NCI-H2107 treated with DMSO at 0.1 percent for 48 hours (cell line): ENCODE results near the gene SPIRE1.
"Not testable (repeated sequence)": the region's sequence is repeated elsewhere in the genome, so short reads cannot be mapped to it uniquely, and the experiment has no call there.

Experiments used
- DNase-seq: peaks from one replicate; lab custom pipeline; 2025; ENCODE audit not compliant: unreplicated experiment; lab: John Stamatoyannopoulos, UW

The SPIRE1 gene

DNA sequence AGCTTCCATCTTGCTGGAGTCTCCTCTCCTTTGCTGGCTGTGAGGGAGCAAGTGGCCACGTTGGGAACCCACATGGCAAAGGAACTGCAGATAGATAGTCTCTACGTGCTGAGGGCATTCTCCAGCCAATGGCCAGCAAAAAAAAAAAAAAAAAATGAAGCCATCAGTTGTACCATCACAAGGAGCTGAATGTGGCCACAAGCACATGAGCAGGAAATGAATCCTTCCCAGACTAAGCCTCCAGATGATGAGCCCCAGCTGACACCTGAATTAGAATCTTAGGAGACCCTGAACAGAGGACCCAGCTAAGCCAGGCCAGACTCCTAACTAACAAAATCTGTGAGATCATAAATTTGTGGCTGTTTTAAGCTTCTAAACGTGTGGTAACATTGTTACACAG is 57.9 kb downstream of the SPIRE1 start:
- DNase-seq = no peak

DNA sequence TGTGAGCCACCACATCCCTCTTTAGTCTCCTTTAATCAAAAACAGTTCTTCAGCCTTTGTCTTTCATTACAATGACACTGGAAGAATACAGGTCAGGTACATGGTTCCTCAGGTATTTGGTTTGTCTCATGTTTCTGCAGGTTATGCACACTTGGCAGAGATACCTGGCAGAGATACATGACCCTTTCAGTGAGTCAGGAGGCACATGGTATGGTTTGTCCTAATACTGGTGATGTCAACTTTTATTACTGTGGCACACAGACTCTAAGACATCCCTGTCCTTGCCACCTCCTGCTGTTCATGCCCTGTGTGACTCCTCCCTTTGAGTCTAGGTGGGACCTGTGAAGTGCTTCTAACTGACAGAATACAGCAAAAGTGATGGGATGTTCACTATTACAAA is 58.4 kb downstream of the SPIRE1 start:
- no peak for DNase-seq

DNA sequence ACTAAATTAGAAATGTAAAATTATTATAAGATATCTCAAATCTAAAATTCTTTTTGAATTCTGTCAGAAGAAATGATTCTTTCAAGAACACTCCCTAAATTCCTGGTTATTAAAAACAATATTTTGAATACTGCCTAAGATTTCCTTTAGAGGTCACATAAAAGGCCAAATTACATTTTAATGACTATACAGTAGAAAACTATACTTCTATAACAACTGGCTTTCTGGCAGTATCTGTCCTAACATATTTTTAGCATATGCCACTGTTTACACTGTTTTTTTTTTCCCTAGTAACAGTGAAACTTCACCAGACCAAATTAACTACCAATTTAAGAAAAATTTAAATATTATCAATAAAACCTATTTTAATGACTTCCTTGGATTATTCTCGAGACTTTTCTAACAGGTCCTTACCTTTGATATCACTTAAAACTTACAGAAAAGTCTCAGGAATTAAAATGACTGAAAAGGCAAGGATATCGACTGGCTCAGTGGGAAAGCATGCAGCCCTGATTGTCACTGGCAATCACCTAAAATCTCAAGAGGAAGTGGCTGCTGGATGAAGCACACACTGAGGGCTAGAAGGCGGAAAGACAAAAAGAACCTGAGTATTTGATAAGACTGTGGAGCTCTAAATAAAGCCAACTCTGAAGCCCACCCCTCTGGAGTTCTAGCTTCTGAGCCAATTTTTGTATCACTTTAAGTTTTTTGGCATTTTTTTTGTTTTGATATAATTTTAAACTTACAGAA is 59.6 kb downstream of the SPIRE1 start:
- DNase-seq = no peak

DNA sequence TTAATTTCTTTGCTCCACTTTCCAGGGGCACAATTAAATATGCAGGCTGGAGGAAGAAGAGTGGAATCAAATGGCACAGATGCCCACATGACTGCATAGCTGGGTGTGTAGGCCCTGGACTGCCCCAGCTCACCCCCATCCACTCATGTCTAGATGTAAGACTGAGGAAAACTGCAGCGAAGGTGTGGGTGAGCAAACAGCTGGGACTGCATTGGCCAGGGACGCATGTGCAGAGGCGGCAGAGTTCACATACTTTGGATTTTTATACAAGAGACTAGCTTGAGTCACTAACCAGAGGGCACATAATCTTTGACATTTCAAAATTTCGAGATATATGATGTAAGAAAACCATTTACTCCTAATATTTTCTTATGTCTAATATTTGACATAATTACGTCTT is 60.1 kb downstream of the SPIRE1 start:
- no peak for DNase-seq

DNA sequence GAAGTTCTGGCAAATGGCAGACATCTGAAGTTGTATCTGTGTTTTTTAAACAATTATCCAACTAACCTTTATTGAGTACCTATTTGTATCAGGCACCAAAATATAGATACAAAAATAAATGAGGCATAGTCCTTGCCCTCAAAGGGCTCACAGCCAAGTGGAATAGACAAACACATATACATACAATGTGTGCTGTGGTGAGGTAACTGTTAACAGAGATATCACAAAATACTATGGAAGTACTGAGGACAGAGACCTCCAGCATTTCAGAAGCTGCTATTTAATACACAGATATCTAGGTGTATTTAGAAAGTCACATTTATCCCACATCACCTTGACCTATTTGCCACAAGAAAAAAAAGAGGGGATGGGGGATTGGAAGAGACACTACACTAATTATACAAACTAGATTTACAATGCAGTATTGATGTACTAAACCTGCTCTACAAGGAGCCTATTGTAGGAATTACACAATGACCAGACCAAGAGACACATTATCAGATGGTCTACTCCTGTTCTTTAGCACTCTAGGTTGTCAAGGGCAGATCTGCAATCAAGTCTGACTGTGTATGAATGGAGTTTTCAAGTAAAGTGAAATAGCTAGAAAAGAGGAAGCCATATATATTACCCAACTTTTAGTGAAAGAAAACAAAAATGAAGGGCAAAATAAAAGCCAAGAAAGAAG is 62.2 kb downstream of the SPIRE1 start:
- no peak for DNase-seq

DNA sequence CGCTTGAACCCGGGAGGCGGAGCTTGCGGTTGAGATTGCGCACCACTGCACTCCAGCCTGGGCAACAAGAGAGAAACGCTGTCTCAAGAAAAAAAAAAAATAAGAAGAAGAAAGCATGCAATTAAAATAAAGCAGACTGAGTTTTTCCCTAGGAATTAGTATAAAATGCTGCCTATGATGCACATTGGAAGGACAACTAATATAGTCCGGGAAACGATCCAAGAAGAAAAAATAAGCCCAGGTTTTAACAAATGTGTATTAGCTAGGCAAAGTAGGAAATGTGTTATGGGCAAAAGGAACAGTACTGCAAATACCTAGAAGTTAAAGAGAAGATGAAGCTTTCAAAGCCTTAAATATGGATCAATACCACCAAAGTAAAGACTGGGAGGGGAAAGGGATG is 64.0 kb downstream of the SPIRE1 start:
- DNase-seq = no peak

DNA sequence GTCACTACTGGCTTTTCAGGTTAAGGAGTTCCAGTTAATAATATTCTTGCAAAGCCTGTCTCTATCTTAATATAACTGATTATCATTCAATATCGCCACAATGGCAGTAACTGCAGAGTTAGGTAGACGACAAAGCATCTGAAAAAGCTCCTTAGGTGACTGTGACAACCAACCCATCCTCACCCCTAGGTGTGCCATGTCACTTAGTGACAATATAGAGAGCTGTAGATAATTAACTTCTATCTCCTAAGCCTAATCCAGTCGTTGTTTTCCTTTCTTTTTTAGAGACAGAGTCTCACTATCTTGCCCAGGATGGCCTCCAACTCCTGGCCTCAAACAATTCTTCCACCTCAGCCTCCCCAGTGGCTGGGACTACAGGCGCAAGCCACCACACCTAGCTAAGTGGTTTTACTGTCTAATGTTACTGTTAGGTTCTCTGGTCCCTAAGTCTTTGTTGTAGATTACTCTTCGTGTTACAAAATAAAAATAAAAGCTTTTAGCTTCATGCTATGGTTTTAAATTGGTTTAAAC is 65.2 kb downstream of the SPIRE1 start:
- no peak for DNase-seq

DNA sequence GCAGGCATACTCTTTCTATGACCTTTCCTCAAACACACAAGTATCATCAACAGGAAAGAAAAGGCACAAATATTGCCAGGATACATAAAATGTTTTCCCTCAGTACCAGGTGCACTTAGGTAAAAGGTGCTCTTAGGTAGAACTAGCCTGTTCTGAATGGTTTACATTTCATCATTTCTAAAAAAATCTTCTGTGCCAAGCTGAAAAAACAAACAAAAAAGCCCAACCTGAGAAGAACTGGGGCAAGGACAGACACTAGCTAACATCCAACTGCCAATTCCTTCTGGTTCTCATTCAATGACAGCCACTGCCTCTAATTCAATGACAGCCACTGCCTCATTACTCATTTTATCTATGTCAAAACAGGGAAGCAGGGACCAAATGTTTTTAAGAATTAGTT is 68.5 kb downstream of the SPIRE1 start:
- DNase-seq = no peak

DNA sequence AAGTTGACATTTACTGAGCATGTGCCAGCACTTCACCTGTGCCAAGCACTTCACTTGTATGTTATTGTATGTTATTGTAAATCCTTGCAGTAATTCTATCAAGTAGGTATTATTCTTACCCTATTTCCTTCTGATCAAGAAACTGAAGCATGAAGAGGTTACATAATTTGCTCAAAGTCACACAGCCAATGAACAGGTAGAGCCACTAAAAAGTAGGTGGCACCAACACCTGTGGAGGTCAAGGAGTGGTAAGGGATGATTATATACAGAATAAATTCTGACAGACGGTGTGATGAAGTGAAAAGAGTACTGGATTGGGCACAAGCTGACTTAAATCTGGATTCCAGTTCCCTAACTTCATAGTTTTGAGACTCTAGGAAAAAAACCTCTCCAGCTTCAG is 71.0 kb downstream of the SPIRE1 start:
- DNase-seq = no peak

DNA sequence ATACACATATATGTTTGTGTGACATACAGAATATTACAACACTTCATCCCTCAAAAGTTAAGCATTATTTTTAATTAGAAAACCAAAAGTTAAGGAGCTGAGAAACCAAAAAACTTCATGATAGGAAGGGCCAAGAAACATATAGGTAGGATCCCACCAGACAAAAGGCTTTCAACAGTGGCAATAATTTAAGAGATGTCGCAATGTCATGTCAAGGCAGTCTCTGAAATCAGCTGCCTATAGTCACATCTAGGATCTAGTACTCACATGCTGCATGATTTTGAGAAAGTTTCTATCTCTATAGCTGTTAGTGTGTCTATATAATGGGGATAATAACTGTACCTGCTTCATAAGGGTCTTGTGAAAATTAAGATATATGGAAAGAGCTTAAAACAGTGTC is 72.7 kb downstream of the SPIRE1 start:
- DNase-seq = no peak

DNA sequence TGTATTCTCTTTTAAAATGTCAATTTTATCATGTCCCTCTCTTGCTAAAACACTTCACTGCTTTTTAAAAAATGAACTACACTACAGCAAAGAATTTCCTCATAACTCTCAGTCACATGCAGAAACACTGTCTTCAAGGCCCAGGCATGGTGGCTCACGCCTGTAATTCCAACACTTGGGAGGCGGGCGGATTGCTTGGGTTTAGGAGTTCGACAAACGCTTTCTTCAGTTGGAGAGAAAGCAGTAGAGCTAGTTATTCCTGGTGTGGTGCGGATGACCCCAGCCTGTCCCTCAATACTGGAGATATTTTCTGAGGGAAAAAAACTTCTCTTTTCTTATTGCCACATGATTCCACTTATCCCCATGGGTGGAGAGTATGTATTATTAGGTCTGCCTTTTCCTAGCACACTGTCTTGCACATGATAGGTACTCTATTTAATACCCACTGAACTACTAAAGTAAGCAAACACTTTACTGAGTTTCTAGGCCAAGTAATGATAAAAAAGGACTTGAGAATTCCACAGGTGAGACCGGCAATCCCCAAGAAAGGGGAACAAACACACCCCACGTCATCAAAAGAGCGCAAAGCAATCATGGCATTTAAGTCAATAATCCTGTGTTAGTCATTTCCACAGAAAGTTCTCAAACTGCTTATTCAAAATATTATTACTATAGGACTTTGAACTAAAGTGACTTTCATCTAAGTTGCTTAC is 77.1 kb downstream of the SPIRE1 start:
- DNase-seq = no peak

DNA sequence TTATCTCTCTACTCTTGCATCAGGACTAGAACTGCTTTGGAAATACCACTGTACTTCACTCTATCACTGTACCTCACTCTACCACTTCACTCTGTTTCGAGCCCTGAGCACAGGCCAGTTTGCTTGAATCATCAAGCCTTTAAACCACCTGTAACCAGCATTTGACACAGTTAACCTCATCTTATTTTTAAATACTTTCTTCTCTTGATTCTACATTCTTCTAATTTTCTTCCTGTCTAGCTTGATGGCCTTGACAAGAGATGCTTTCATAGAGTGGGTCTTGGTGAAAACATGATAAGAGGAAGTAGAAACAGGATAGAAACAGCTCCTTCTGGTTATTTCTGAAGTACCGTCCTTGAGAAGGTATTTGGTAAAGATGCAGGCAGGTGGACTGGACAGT is 78.1 kb downstream of the SPIRE1 start:
- no peak for DNase-seq

DNA sequence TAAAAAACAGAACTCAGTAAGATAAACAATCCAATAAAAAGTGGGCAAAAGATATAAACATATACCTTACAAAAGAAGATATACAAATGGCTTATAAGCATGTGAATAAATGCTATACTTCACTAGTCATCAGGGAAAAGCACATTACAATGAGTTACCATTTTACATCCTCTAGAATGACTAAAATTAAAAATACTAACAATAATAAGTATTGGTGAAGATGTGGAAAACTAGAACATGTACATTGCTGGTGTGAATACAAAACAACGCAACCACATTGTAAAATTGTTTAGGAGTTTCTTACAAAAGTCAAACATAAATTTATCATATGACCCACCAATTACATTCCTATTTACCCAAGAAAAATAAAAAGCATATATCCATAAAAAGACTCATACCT is 80.1 kb downstream of the SPIRE1 start:
- DNase-seq = no peak

DNA sequence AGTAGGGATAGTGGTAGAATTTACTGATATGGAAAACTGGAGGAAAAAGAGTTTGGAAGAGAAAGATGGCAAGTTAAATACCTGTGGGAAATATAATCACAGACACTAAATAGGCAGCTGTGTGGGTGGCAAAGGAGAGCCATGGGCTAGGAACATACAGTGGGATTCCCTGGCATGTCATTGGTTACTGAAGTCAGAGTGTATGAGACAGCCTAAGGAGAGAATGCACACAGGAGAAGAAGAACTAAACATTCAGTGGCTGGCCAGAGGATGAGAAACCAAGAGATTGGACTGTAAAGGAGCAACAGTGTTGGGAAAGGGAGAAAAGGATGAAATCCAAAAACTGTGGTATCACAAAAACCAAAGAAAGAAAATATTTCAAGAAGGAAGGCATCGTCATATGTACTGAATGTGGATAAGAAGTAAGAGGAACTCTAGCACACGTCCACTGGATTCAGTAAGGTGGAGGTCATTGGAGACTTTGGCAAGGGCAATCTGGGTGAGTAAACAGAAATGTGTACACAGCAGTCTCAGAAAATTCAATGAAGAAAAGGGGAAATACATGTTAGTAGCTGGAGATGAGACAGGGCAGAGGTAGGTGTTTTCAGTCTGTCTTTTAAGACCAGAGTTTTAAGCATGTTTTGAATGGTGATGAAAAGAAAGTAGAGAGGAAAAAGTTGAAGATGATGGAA is 83.3 kb downstream of the SPIRE1 start:
- no peak for DNase-seq

DNA sequence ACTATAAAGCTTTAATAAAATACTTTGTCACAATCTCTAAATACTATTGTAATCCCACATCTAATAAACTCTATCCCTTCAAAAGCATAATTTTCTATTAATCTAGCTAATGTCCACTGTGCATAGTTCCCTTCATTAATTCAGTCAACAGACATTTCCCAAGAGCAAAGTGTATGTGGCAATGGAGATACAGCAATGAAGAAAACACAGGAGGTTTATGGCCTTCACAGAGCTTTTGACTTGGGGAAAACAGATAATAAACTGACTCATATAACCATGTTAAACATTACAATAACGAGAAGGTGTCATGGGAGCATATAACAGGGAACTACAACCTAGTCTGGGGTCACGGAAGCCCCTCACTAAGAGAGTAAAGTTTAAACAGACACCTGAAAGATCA is 86.3 kb downstream of the SPIRE1 start:
- DNase-seq = no peak

DNA sequence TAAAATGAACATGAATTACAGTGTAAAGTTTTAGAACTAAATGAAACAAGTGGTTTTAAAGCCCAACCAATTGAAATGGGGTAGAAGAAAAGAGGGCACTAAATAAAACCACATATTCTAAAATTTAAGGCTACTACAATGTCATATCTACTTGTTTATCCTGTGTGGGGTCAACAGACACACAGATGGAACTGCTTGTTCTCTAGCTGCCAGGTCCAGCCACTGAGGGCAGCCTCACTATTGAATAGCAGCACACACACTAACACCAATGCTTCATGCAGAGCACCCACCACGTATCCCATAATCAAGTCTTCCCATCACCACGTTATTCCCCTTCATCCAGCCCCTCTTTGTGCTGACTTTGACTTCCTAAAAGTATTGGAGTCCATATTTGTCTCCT is 88.1 kb downstream of the SPIRE1 start:
- no peak for DNase-seq

DNA sequence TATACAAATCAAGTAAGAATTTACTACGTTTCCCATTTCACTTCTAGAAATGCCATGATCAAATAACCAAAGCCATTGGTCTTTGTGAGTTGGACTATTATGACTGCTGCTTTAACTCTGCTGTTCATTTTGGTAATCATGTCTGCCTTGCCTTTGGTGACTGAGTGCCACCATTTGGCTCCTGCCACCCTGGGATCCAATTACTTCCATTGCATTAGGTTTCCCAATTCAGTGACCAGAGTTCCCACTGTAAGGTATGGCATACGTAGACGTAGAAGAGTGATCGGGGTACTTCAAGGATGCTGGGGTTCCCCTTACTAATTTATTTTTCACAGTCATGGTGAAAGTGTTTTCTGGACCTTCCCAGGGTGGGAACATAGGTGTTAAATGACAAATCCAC is 90.1 kb downstream of the SPIRE1 start:
- DNase-seq = no peak

DNA sequence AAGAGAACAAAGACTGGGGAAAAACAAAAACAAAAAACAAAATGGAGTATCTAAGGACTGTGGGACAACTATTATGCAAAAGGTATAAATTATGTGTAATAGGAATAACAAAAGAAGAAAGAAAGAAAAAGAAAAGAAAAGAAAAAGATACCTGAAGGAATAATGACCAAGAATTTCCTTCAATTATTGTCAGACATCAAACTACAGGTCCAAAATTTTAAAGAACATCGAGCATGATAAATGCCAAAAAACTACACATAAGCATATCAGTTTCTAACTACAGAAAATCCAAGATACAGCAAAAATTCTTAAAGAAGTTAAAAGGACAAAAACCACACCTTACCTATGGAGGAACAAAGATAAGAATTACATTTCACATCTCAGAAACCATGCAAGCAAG is 93.0 kb downstream of the SPIRE1 start:
- no peak for DNase-seq

DNA sequence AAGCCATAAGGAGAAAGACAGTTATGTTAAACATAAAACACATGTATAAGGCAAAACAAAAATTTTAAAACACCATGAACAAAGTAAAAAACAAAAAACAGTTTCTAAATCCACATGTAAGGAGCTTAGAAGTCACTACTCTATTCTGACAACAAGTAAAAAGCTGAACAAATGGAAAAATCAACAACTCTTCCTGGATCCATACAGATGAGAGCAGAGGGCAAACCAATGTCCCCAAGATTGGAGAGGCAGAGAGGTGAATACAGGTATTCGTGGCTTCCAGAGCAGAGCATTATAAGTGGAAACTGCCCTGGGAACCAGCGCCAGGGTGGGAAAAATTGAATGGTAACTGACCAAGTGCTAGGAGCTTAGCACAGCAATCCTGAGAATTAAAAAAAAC is 93.5 kb downstream of the SPIRE1 start:
- DNase-seq = no peak

DNA sequence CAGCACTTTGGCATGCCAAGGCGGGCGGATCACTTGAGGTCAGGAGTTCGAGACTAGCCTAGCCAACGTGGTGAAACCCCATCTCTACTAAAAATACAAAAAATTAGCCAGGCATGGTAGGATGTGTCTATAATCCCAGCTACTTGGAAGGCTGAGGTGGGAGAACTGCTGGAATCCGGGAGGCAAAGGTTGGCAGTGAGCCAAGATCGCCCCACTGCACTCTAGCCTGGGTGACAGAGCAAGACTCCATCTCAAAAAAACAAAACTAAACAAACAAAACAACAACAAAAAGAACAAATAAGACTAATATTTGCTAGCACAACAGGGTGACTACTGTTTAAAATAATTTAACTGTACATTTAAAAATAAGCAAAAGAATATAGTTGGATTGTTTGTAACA is 97.3 kb downstream of the SPIRE1 start:
- DNase-seq = not testable (repeated sequence)

DNA sequence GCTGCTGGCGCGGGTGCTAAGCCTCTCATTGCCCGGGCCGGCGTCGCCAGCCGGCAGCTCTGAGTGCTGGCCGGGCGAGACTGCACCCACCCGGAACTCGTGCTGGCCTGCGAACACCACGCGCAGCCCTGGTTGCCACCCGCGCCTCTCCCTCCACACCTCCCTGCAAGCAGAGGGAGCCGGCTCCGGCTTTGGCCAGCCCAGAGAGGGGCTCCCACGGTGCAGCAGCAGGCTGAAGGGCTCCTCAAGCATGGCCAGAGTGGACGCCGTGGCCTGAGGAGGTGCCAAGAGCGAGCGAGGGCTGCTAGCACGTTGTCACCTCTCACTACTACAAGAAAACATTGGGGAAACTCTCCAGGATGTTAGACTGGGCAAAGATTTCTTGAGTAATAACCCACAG is 98.6 kb downstream of the SPIRE1 start:
- no peak for DNase-seq
